K562 (cell line): ENCODE measurements around the gene BCL6B. TPM values are rescaled to one million over a fixed set of nuclear protein-coding genes. Genes with fewer than 3 reads are reported as not detected.

Source experiments
- ATAC-seq: fragments of 200-7000 bp; cut with Tn5 transposase; 3 replicates; pipeline ENCODE4 v1.9.1; 2020; ENCODE audit warnings: moderate library complexity
- BruUV-seq: library from RNA; stranded (reverse); fragments of 400-500 nt; replicated peaks from 2 replicates; lab custom pipeline; 2021; lab: Mats Ljungman, UMichigan
- CTCF ChIA-PET: fragments of 300-600 bp; formaldehyde crosslinking; extraction: SDS; loops from one replicate; lab custom pipeline; 2021; ENCODE audit warnings: low intra/inter-chr PET ratio; lab: Yijun Ruan, JAX
- POLR2A ChIA-PET: fragments of 300-600, 350-650 bp; sonication (Branson Sonifier 250); formaldehyde crosslinking; extraction: SDS; loops from one replicate; lab custom pipeline; 2021; ENCODE audit warnings: antibody characterized with exemption, inconsistent platforms; lab: Yijun Ruan, JAX
- DNase-seq, 4 experiments: peaks; one replicate each; pipeline versions ENCODE4 v3.0.0 to v3.0.0-alpha.2; 2011 to 2018; ENCODE audit warnings: low spot score in 3 of 4, mixed read lengths in 3 of 4; ENCODE audit errors: extremely low read depth in 1 of 4
- FAIRE-seq: peaks from 2 replicates; lab custom pipeline; 2011; peaks lifted over from hg19 to GRCh38; lab: Jason Lieb, UNC
- H2AFZ ChIP-seq: 2 replicates; pipeline ENCODE4 v1.6.0; 2011; ENCODE audit warnings: low read depth, low read length, control low read depth, inconsistent platforms
- H3K27ac ChIP-seq: fragments of 200-600 bp; 3 replicates; pipeline ENCODE4 v1.8.0; 2011; ENCODE audit warnings: low read depth, mild to moderate bottlenecking, control low read depth, inconsistent platforms, low read length, moderate library complexity, mixed read lengths; ENCODE audit errors: extremely low read depth
- H3K27me3 ChIP-seq, 2 experiments: fragments of 300-600 bp in 1 of 2; 2 replicates in 1 of 2; 3 replicates in 1 of 2; pipeline versions ENCODE4 v1.6.0 to v1.8.0; 2011; ENCODE audit warnings: inconsistent platforms in 2 of 2, low read length in 2 of 2, mild to moderate bottlenecking in 1 of 2, mixed read lengths in 1 of 2, moderate library complexity in 1 of 2; ENCODE audit not compliant: control insufficient read depth in 2 of 2, insufficient read depth in 2 of 2
- H3K36me3 ChIP-seq: fragments of 300-600 bp; 3 replicates; pipeline ENCODE4 v1.8.0; 2011; ENCODE audit warnings: mild to moderate bottlenecking, low read length, inconsistent platforms; ENCODE audit not compliant: control insufficient read depth, insufficient read depth
- H3K4me1 ChIP-seq, 2 experiments: fragments of 200-600 bp in 1 of 2; replicated peaks in 1 of 2; 2 replicates in 1 of 2; 3 replicates in 1 of 2; pipeline versions ENCODE4 v1.5.1 to v1.8.0; 2011; ENCODE audit warnings: inconsistent platforms in 2 of 2, low read length in 2 of 2, mild to moderate bottlenecking in 1 of 2, mixed read lengths in 1 of 2, moderate library complexity in 1 of 2; ENCODE audit not compliant: control insufficient read depth in 2 of 2, insufficient read depth in 2 of 2
- H3K4me2 ChIP-seq: 2 replicates; pipeline ENCODE4 v1.6.1; 2011; ENCODE audit warnings: low read length, control low read depth, inconsistent platforms, mixed read lengths; ENCODE audit not compliant: insufficient read depth
- H3K4me3 ChIP-seq: fragments of 200-600 bp; sonication (generic), shearing (Covaris generic); 2 replicates; pipeline ENCODE4 v1.5.1; 2016; ENCODE audit warnings: control low read depth, inconsistent platforms
- H3K79me2 ChIP-seq: fragments of 200-600 bp; 3 replicates; pipeline ENCODE4 v1.8.0; 2011; ENCODE audit warnings: low read length, inconsistent platforms; ENCODE audit not compliant: control insufficient read depth, insufficient read depth
- H3K9ac ChIP-seq, 2 experiments: 2 replicates each; pipeline versions ENCODE4 v1.6.0 to v1.6.1; 2011; ENCODE audit warnings: low read depth in 2 of 2, low read length in 2 of 2, control low read depth in 1 of 2, inconsistent platforms in 1 of 2, mild to moderate bottlenecking in 1 of 2, mixed read lengths in 1 of 2; ENCODE audit not compliant: insufficient read depth in 1 of 2
- H3K9me1 ChIP-seq: one replicate; pipeline ENCODE4 v1.6.0; 2011; ENCODE audit warnings: inconsistent platforms, mild to moderate bottlenecking, low read length, moderate library complexity; ENCODE audit not compliant: control insufficient read depth, insufficient read depth
- H3K9me3 ChIP-seq: replicated peaks from 2 replicates; pipeline ENCODE4 v1.5.1; 2011; ENCODE audit warnings: low read depth, low read length, inconsistent platforms; ENCODE audit not compliant: control insufficient read depth, insufficient read depth
- H4K20me1 ChIP-seq: replicated peaks from 2 replicates; pipeline ENCODE4 v1.6.1; 2011; ENCODE audit warnings: low read length, inconsistent platforms, mixed read lengths; ENCODE audit not compliant: control insufficient read depth, insufficient read depth
- ARID2 ChIP-seq: fragments of 450-650 bp; IDR thresholded peaks from 2 replicates; pipeline ENCODE4 v1.6.1; 2017; ENCODE audit warnings: antibody characterized with exemption, mild to moderate bottlenecking
- CREM ChIP-seq: IDR thresholded peaks from 2 replicates; pipeline ENCODE4 v1.6.1; 2014; ENCODE audit warnings: antibody characterized with exemption, low read depth
- CTBP1 ChIP-seq: fragments of 450-650 bp; IDR thresholded peaks from 2 replicates; pipeline ENCODE4 v1.6.1; 2016; ENCODE audit warnings: borderline replicate concordance
- MAZ ChIP-seq, 2 experiments: fragments of 450-650 bp in 1 of 2; sonication (generic) in 1 of 2; formaldehyde crosslinking; IDR thresholded peaks in 1 of 2; conservative IDR thresholded peaks in 1 of 2; 2 replicates each; pipeline versions ENCODE4 v1.4.0 to v1.5.0; 2020; ENCODE audit warnings: mild to moderate bottlenecking in 1 of 2, missing genetic modification reagents in 1 of 2
- MTA2 ChIP-seq: fragments of 450-650 bp; IDR thresholded peaks from 2 replicates; pipeline ENCODE4 v1.6.1; 2016; ENCODE audit warnings: low read depth
- POLR3G ChIP-seq: IDR thresholded peaks from 2 replicates; pipeline ENCODE4 v1.6.1; 2011; ENCODE audit not compliant: insufficient read length, insufficient replicate concordance; ENCODE audit errors: extremely low read depth
- TARDBP ChIP-seq: fragments of 450-650 bp; IDR thresholded peaks from 2 replicates; pipeline ENCODE4 v1.6.1; 2016
- XRCC5 ChIP-seq: fragments of 200-400 bp; formaldehyde crosslinking; IDR thresholded peaks from 2 replicates; pipeline ENCODE4 v1.6.1; 2017; ENCODE audit warnings: low read depth, mild to moderate bottlenecking, low read length
- YY1 ChIP-seq, 3 experiments: IDR thresholded peaks; 2 replicates each; pipeline ENCODE4 v1.6.1; 2011; ENCODE audit warnings: low read length in 2 of 3, mild to moderate bottlenecking in 2 of 3, moderate library complexity in 2 of 3, borderline replicate concordance in 1 of 3, control low read depth in 1 of 3, low read depth in 1 of 3; ENCODE audit not compliant: insufficient read depth in 3 of 3, insufficient replicate concordance in 2 of 3, control insufficient read depth in 1 of 3, insufficient read length in 1 of 3; ENCODE audit errors: extremely low read depth in 1 of 3
- ZNF175 ChIP-seq: fragments of 200-800 bp; sonication (Bioruptor generic); IDR thresholded peaks from 2 replicates; pipeline ENCODE4 v1.6.1; 2016; ENCODE audit warnings: low read depth, mild to moderate bottlenecking, missing genetic modification characterization, missing compliant biosample characterization
- WGBS: fragments of 100-300 bp; shearing (Covaris generic); methylation state at CpG from one replicate; pipeline ENCODE4 v1.1.6; 2016; ENCODE audit warnings: low coverage, mixed read lengths; ENCODE audit not compliant: insufficient coverage; ENCODE audit errors: missing lambda C conversion rate; 5-methylcytosine and 5-hydroxymethylcytosine counted together
- in situ Hi-C: fragments of 300-500 bp; cut with MboI; formaldehyde crosslinking; loops from 4 replicates; pipeline ENCODE4 v1.15.0; 2018; ENCODE audit warnings: inconsistent platforms, mixed read lengths
- intact Hi-C: fragments of 100-400 bp; cut with micrococcal nuclease; formaldehyde crosslinking; loops from 2 replicates; pipeline ENCODE4 v1.14.2; 2022
- polyA plus RNA-seq, 8 experiments: library from polyadenylated mRNA; depleted of rRNA in 4 of 8; stranded (reverse) in 5 of 8; unstranded in 3 of 8; fragments of >200 nt; fragmentation: Nextera tagmentation in 2 of 8; fragmentation: Illumina TruSeq in 1 of 8; extraction: Ambion mirVana in 2 of 8; extraction: Trizol in 1 of 8; gene quantifications; 2 replicates each; pipeline versions ENCODE4 v1.2.1 to v1.2.3, GENCODE V29; 2011 to 2014; ENCODE audit warnings: inconsistent platforms in 1 of 8, missing spikeins in 1 of 8
- total RNA-seq, 7 experiments: library from RNA; depleted of rRNA in 6 of 7; stranded (reverse); fragments of >200 nt in 6 of 7; fragmentation: Illumina TruSeq in 2 of 7; extraction: Trizol in 2 of 7; gene quantifications; 2 replicates each; pipeline versions ENCODE4 v1.2.1 to v1.2.3, GENCODE V29; 2011 to 2021; ENCODE audit warnings: low replicate concordance in 1 of 7
- TF ChIP-seq, protein P1 (sequence below), 2 experiments: IDR thresholded peaks; 2 replicates each; pipeline ENCODE4 v1.6.1; 2011; ENCODE audit warnings: borderline replicate concordance in 1 of 2, control low read depth in 1 of 2, low read depth in 1 of 2, low read length in 1 of 2, mild to moderate bottlenecking in 1 of 2, mixed read lengths in 1 of 2, moderate library complexity in 1 of 2; ENCODE audit not compliant: insufficient read depth in 1 of 2, insufficient read length in 1 of 2, poor library complexity in 1 of 2, severe bottlenecking in 1 of 2; ENCODE audit errors: extremely low read depth in 1 of 2
- TF ChIP-seq, protein P2 (sequence below): conservative IDR thresholded peaks from 2 replicates; pipeline ENCODE4 v1.6.1; 2011; ENCODE audit warnings: low read depth, mild to moderate bottlenecking, low read length; ENCODE audit not compliant: control insufficient read depth
- TF ChIP-seq, protein P3 (sequence below): sonication (generic); formaldehyde crosslinking; IDR thresholded peaks from 2 replicates; pipeline ENCODE4 v1.8.1; 2023; ENCODE audit warnings: mild to moderate bottlenecking, missing genetic modification reagents

BCL6B gene
- total and polyA plus RNA-seq, 9 of the 15 experiments (the other 6 are each of a cell fraction or from before 2014, with no cell fraction given): 0.89 to 5.0 (median 3.6) TPM

DNA sequence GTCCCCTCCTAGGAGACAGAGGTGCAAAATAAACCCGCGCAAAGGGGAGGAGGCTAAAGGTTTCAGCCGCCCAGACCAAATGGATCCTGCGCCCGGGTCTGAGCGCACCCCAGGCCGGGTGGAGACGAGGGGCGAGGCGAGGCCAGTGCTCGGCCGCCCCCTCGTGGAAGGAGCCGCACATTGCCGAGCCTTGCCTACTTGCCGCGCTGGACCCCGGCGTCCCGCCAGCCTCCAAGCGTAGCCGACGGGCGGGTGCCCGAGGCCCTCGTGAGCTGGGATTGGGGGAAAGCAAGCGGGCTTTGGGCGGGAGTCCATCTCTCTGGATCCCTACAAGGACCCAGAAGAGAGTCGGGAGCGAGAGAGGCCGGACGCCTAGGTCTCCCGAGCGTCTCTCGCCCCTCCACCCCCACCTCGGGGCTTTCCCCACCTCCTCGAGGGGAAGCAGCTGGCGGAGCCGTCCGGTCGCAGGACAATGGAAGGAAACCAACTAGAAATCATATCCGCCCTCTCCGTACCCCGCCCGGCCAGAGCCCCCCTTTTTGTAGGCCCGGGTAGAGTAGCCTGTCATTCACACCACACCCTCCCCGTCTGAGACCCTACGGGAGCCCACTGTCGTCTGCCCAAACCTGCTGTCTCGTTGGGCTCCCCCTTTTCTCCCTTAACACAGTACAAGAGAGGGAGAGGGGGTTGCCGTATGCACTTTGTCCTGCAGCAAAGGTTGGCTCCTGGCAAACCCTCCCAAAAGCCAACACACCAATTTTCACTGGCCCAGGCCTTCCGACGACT is 664 bp upstream of the BCL6B start:
- peak overlapping the region; percentile 94 for H2AFZ ChIP-seq
- peak overlapping the region; percentile 68 for H3K4me2 ChIP-seq
- no peak overlapping the region; the same call in 1 of the 2 replicates for H3K4me3 ChIP-seq
- peak overlapping the region; percentile 65 to 83; a peak in 3 of 4 replicates for H3K9ac ChIP-seq
- WGBS: 31% methylated on average over 36 of the region's 53 CpGs
- peaks cover 10% of the 10 kb centered on the region; the same call in 2 of the 3 replicates for H3K36me3 ChIP-seq
- H3K79me2 ChIP-seq: peaks cover 16% of the 10 kb centered on the region
- H3K9me1 ChIP-seq: no peaks in the 10 kb centered on the region
- no peaks in the 10 kb centered on the region for H3K9me3 ChIP-seq
- DNase-seq: peak; percentile 68 to 86 (median 80)
- ATAC-seq: peak; percentile 77
- H3K27ac ChIP-seq: peak overlapping the region; percentile 60; the same call in 1 of the 3 replicates
- FAIRE-seq: peak; percentile 74
- H3K4me1 ChIP-seq: peaks cover 33 to 72% of the 10 kb centered on the region in 2 experiments
- ChIA-PET CTCF (interaction anchor here (1.6 to 2.0 kb wide), 2 partner anchors 110 to 178 kb away, joined by 4 to 6 read pairs; no protein-coding TSS in a partner anchor), POLR2A (interaction anchor here (0.6 to 0.8 kb wide), 3 partner anchors 64 to 402 kb away, joined by 3 to 4 read pairs (median 3); no protein-coding TSS in a partner anchor)
- no TSS peak for BruUV-seq
- intact Hi-C loops: loop anchor here (5.0 kb wide), 1 partner anchor 265 kb away; the partner anchor contains the start of gene XAF1
- H4K20me1 ChIP-seq: no peaks in the 10 kb centered on the region
- in situ Hi-C loops: no loop called here
- H3K27me3 ChIP-seq: no peaks in the 10 kb centered on the region
- TF ChIP-seq XRCC5 (no peak), TARDBP (0 out of 2 replicates have a peak, but pooled peaks have one; percentile 21), POLR3G (no peak), ARID2 (0 out of 2 replicates have a peak, but pooled peaks have one; percentile 30), MAZ (CRISPR knock-in tag; conservative IDR thresholded peaks at IDR 0.05 in 1 of 2, IDR thresholded peaks at IDR 0.05 in 1 of 2) (peak in 1 of 2 experiments; percentile 62; a peak in 2 of 4 replicates), ZNF175 (no peak), CREM (0 out of 2 replicates have a peak, but pooled peaks have one; percentile 39), YY1 (IDR thresholded peaks at IDR 0.05; ENCODE audit: borderline replicate concordance in 1 of 3, control insufficient read depth in 1 of 3, extremely low read depth in 1 of 3, insufficient read depth in 3 of 3, insufficient read length in 1 of 3, insufficient replicate concordance in 2 of 3, low read depth in 1 of 3, low read length in 2 of 3) (peak in 1 of 3 experiments; percentile 53), CTBP1 (peak; percentile 43), MTA2 (no peak)
- TF ChIP-seq, protein P1, sequence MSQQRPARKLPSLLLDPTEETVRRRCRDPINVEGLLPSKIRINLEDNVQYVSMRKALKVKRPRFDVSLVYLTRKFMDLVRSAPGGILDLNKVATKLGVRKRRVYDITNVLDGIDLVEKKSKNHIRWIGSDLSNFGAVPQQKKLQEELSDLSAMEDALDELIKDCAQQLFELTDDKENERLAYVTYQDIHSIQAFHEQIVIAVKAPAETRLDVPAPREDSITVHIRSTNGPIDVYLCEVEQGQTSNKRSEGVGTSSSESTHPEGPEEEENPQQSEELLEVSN (IDR thresholded peaks at IDR 0.05; ENCODE audit: borderline replicate concordance in 1 of 2, extremely low read depth in 1 of 2, insufficient read depth in 1 of 2, insufficient read length in 1 of 2, low read depth in 1 of 2, low read length in 1 of 2, poor library complexity in 1 of 2, severe bottlenecking in 1 of 2): peak; percentile 43 to 80
- TF ChIP-seq, protein P2, sequence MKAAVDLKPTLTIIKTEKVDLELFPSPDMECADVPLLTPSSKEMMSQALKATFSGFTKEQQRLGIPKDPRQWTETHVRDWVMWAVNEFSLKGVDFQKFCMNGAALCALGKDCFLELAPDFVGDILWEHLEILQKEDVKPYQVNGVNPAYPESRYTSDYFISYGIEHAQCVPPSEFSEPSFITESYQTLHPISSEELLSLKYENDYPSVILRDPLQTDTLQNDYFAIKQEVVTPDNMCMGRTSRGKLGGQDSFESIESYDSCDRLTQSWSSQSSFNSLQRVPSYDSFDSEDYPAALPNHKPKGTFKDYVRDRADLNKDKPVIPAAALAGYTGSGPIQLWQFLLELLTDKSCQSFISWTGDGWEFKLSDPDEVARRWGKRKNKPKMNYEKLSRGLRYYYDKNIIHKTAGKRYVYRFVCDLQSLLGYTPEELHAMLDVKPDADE: 0 out of 2 replicates have a peak, but pooled peaks have one; percentile 29
- TF ChIP-seq, protein P3, sequence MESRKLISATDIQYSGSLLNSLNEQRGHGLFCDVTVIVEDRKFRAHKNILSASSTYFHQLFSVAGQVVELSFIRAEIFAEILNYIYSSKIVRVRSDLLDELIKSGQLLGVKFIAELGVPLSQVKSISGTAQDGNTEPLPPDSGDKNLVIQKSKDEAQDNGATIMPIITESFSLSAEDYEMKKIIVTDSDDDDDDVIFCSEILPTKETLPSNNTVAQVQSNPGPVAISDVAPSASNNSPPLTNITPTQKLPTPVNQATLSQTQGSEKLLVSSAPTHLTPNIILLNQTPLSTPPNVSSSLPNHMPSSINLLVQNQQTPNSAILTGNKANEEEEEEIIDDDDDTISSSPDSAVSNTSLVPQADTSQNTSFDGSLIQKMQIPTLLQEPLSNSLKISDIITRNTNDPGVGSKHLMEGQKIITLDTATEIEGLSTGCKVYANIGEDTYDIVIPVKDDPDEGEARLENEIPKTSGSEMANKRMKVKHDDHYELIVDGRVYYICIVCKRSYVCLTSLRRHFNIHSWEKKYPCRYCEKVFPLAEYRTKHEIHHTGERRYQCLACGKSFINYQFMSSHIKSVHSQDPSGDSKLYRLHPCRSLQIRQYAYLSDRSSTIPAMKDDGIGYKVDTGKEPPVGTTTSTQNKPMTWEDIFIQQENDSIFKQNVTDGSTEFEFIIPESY: peak; percentile 42; the same call in 1 of the 2 replicates
